GM12878 (cell line): ENCODE measurements around the gene LLCFC1. TPM values are rescaled to one million over a fixed set of nuclear protein-coding genes. Genes with fewer than 3 reads are reported as not detected.

ENCODE experiments used
- ATAC-seq: fragments of 200-7000 bp; cut with Tn5 transposase; 3 replicates; pipeline ENCODE4 v1.9.1; 2020; ENCODE audit warnings: mild to moderate bottlenecking, moderate library complexity
- BruUV-seq: library from RNA; stranded (reverse); fragments of 400-500 nt; replicated peaks from 2 replicates; lab custom pipeline; 2021; lab: Mats Ljungman, UMichigan
- CTCF ChIA-PET: fragments of 300-600 bp; sonication (Branson Sonifier 250); formaldehyde crosslinking; extraction: SDS; loops from one replicate; lab custom pipeline; 2021; ENCODE audit warnings: inconsistent platforms; lab: Yijun Ruan, JAX
- POLR2A ChIA-PET: fragments of 350-600 bp; formaldehyde crosslinking; extraction: SDS; loops from one replicate; lab custom pipeline; 2021; ENCODE audit warnings: inconsistent platforms; lab: Charles Lee
- RAD21 ChIA-PET: fragments of 300-600 bp; sonication (Branson Sonifier 250); formaldehyde crosslinking; loops from one replicate; lab custom pipeline; 2023; ENCODE audit warnings: antibody characterized with exemption; ENCODE audit not compliant: unreplicated experiment; lab: Charles Lee
- SMC1A ChIA-PET: fragments of 300-600 bp; sonication (Branson Sonifier 250); formaldehyde crosslinking; loops from one replicate; lab custom pipeline; 2023; ENCODE audit not compliant: unreplicated experiment, uncharacterized antibody; lab: Charles Lee
- DNase-seq: peaks from one replicate; pipeline ENCODE4 v3.0.0-alpha.2; 2011; ENCODE audit warnings: low read depth, low spot score
- FAIRE-seq: peaks from 3 replicates; lab custom pipeline; 2011; peaks lifted over from hg19 to GRCh38; lab: Jason Lieb, UNC
- H2AFZ ChIP-seq: 2 replicates; pipeline ENCODE4 v1.6.0; 2011; ENCODE audit warnings: low read depth, low read length, control low read depth; ENCODE audit not compliant: control insufficient read depth
- H3K27ac ChIP-seq: 2 replicates; pipeline ENCODE4 v1.5.1; 2011; ENCODE audit warnings: control low read depth; ENCODE audit not compliant: control insufficient read depth, insufficient read depth
- H3K27me3 ChIP-seq, 2 experiments: replicated peaks in 1 of 2; 2 replicates each; pipeline versions ENCODE4 v1.6.0 to v1.6.1; 2011; ENCODE audit warnings: low read length in 1 of 2; ENCODE audit not compliant: control insufficient read depth in 2 of 2, insufficient read depth in 2 of 2
- H3K36me3 ChIP-seq, 2 experiments: 2 replicates each; pipeline ENCODE4 v1.5.1; 2011; ENCODE audit warnings: low read length in 1 of 2; ENCODE audit not compliant: control insufficient read depth in 2 of 2, insufficient read depth in 2 of 2
- H3K4me1 ChIP-seq: 2 replicates; pipeline ENCODE4 v1.6.1; 2011; ENCODE audit warnings: mild to moderate bottlenecking, low read length, moderate library complexity, mixed read lengths; ENCODE audit not compliant: control insufficient read depth, insufficient read depth
- H3K4me2 ChIP-seq: 2 replicates; pipeline ENCODE4 v1.6.0; 2011; ENCODE audit warnings: control low read depth; ENCODE audit not compliant: control insufficient read depth, insufficient read depth
- H3K4me3 ChIP-seq: fragments of 200-600 bp; sonication (generic); 2 replicates; pipeline ENCODE4 v1.5.1; 2016
- H3K79me2 ChIP-seq: 2 replicates; pipeline ENCODE4 v1.6.0; 2011; ENCODE audit warnings: low read length; ENCODE audit not compliant: control insufficient read depth, insufficient read depth
- H3K9ac ChIP-seq: 2 replicates; pipeline ENCODE4 v1.8.0; 2011; ENCODE audit warnings: low read length, control low read depth, mixed read lengths; ENCODE audit not compliant: control insufficient read depth, insufficient read depth
- H3K9me3 ChIP-seq: replicated peaks from 3 replicates; pipeline ENCODE4 v1.5.1; 2011; ENCODE audit warnings: mild to moderate bottlenecking, low read length; ENCODE audit not compliant: control insufficient read depth, insufficient read depth
- H4K20me1 ChIP-seq: 2 replicates; pipeline ENCODE4 v1.6.0; 2011; ENCODE audit not compliant: control insufficient read depth, insufficient read depth
- ATF3 ChIP-seq: IDR thresholded peaks from 2 replicates; pipeline ENCODE4 v1.6.1; 2011; ENCODE audit warnings: low read depth, mild to moderate bottlenecking, low read length, moderate library complexity, borderline replicate concordance; ENCODE audit errors: extremely low read depth
- ATF7 ChIP-seq: fragments of 450-650 bp; IDR thresholded peaks from 2 replicates; pipeline ENCODE4 v1.6.1; 2016; ENCODE audit warnings: low read depth, mild to moderate bottlenecking
- CBX3 ChIP-seq: fragments of 200-600 bp; sonication (generic); IDR thresholded peaks from 2 replicates; pipeline ENCODE4 v1.6.1; 2016; ENCODE audit warnings: low read depth, borderline replicate concordance
- EED ChIP-seq: sonication (generic); IDR thresholded peaks from 2 replicates; pipeline ENCODE4 v1.6.1; 2016; ENCODE audit warnings: antibody characterized with exemption, low read depth
- GATAD2B ChIP-seq: fragments of 450-650 bp; conservative IDR thresholded peaks from 2 replicates; pipeline ENCODE4 v1.6.1; 2017; ENCODE audit warnings: low read depth, mild to moderate bottlenecking, moderate library complexity
- NBN ChIP-seq: fragments of 450-650 bp; IDR thresholded peaks from 2 replicates; pipeline ENCODE4 v1.6.1; 2016
- TARDBP ChIP-seq: IDR thresholded peaks from 2 replicates; pipeline ENCODE4 v1.6.1; 2016; ENCODE audit warnings: borderline replicate concordance
- WGBS: methylation state at CpG from one replicate; pipeline ENCODE4 v1.1.6; 2016; ENCODE audit warnings: low lambda C conversion rate; ENCODE audit not compliant: insufficient replicate concordance, insufficient coverage; ENCODE audit errors: missing lambda C conversion rate; 5-methylcytosine and 5-hydroxymethylcytosine counted together
- in situ Hi-C: fragments of 300-500 bp; cut with MboI; formaldehyde crosslinking; loops from 9 replicates; pipeline ENCODE4 v1.14.3; 2018; ENCODE audit warnings: mixed read lengths
- intact Hi-C: fragments of 100-400 bp; cut with micrococcal nuclease; formaldehyde crosslinking; loops from one replicate; pipeline ENCODE4 v1.14.2; 2022; ENCODE audit not compliant: unreplicated experiment
- polyA plus RNA-seq, 11 experiments: library from polyadenylated mRNA; depleted of rRNA in 4 of 11; unstranded in 6 of 11; stranded (reverse) in 5 of 11; fragments of >200 nt; fragmentation: Nextera tagmentation in 4 of 11; fragmentation: Illumina TruSeq in 1 of 11; extraction: Ambion mirVana in 4 of 11; extraction: Trizol in 1 of 11; gene quantifications; 1 replicate in 1 of 11; 2 replicates in 10 of 11; pipeline versions ENCODE4 v1.2.1 to v1.2.3, GENCODE V29; 2011 to 2016; ENCODE audit warnings: inconsistent platforms in 2 of 11, missing spikeins in 2 of 11, low read depth in 1 of 11
- total RNA-seq, 4 experiments: library from RNA; depleted of rRNA in 3 of 4; stranded (reverse); fragments of >200 nt in 3 of 4; fragmentation: Illumina TruSeq in 1 of 4; extraction: Trizol in 1 of 4; gene quantifications; 2 replicates each; pipeline versions ENCODE4 v1.2.1 to v1.2.3, GENCODE V29; 2013 to 2021

The LLCFC1 gene
- total and polyA plus RNA-seq, 10 of the 15 experiments (the other 5 are each of a cell fraction or from before 2014, with no cell fraction given) = not detected

GRCh38 chr7:142984297-142984696 is 45.0 kb downstream of the LLCFC1 start:
- Histone ChIP-seq H3K9me3 (no peaks in the 10 kb centered on the region), H3K4me2 (no peak overlapping the region), H3K9ac (no peak overlapping the region), H3K79me2 (no peaks in the 10 kb centered on the region), H2AFZ (no peak overlapping the region), H3K27me3 (no peaks in the 10 kb centered on the region), H3K4me3 (no peak overlapping the region), H4K20me1 (no peaks in the 10 kb centered on the region), H3K36me3 (no peaks in the 10 kb centered on the region), H3K4me1 (no peaks in the 10 kb centered on the region), H3K27ac (no peak overlapping the region)
- ChIA-PET SMC1A (no interaction called here), CTCF (interaction anchor here (0.5 to 2.1 kb wide), 4 partner anchors 15 to 396 kb away, joined by 3 to 5 read pairs (median 3); no protein-coding TSS in a partner anchor), POLR2A (no interaction called here), RAD21 (no interaction called here)
- FAIRE-seq (no peak), ATAC-seq (no peak), DNase-seq (no peak)
- no TSS peak for BruUV-seq
- WGBS = 0% methylated on average over 1 of the region's 1 CpG
- intact Hi-C loops (no loop called here), in situ Hi-C loops (no loop called here)
- TF ChIP-seq TARDBP (no peak), EED (no peak), GATAD2B (no peak), NBN (no peak), ATF3 (no peak), CBX3 (no peak), ATF7 (no peak)

Other genes with a start within 250 kb of the LLCFC1 start
Only the 7 nearest of the 10 such genes appear.
- not detected in 2 replicates for gene PRSS2, start 168.5 kb upstream of the LLCFC1 start, total RNA-seq (2014; rRNA removed)
- not detected in 2 replicates for gene PRSS2, start 168.5 kb upstream of the LLCFC1 start, total RNA-seq (2014; rRNA removed; fragmentation: Illumina TruSeq; extraction: Trizol)
- 28.8 and 35.7 TPM in 2 replicates for gene PRSS2, start 168.5 kb upstream of the LLCFC1 start, total RNA-seq (2021)
- gene PRSS2, start 168.5 kb upstream of the LLCFC1 start, polyA plus RNA-seq (2011; rRNA removed) = 0.41 TPM in 1 of 2 replicates, not detected in the other
- not detected in 2 replicates for gene PRSS2, start 168.5 kb upstream of the LLCFC1 start, polyA plus RNA-seq (2014; fragmentation: Illumina TruSeq; extraction: Trizol)
- gene PRSS2, start 168.5 kb upstream of the LLCFC1 start, polyA plus RNA-seq (2014; fragmentation: Nextera tagmentation; extraction: Ambion mirVana) = not detected
- gene PRSS2, start 168.5 kb upstream of the LLCFC1 start, polyA plus RNA-seq (2014; rRNA removed) = 0.28 TPM in 1 of 2 replicates, not detected in the other
- gene PRSS2, start 168.5 kb upstream of the LLCFC1 start, polyA plus RNA-seq (2016; fragmentation: Nextera tagmentation; extraction: Ambion mirVana) = under 1 TPM in 1 of 2 experiments, not detected in 1; 0.21 TPM
- gene EPHB6, start 84.4 kb upstream of the LLCFC1 start, total RNA-seq (2014; rRNA removed) = 0.34 TPM in 1 of 2 replicates, not detected in the other
- gene EPHB6, start 84.4 kb upstream of the LLCFC1 start, total RNA-seq (2014; rRNA removed; fragmentation: Illumina TruSeq; extraction: Trizol) = 0.22 TPM in 1 of 2 replicates, not detected in the other
- 0.41 and 0.93 TPM in 2 replicates for gene EPHB6, start 84.4 kb upstream of the LLCFC1 start, total RNA-seq (2021)
- 0.49 and 1.3 TPM in 2 replicates for gene EPHB6, start 84.4 kb upstream of the LLCFC1 start, polyA plus RNA-seq (2011; rRNA removed)
- gene EPHB6, start 84.4 kb upstream of the LLCFC1 start, polyA plus RNA-seq (2014; fragmentation: Illumina TruSeq; extraction: Trizol) = 0.06 TPM in 1 of 2 replicates, not detected in the other
- under 1 TPM in 1 of 2 experiments, not detected in 1; 0.11 TPM for gene EPHB6, start 84.4 kb upstream of the LLCFC1 start, polyA plus RNA-seq (2014; fragmentation: Nextera tagmentation; extraction: Ambion mirVana)
- 0.68 and 0.88 TPM in 2 replicates for gene EPHB6, start 84.4 kb upstream of the LLCFC1 start, polyA plus RNA-seq (2014; rRNA removed)
- gene EPHB6, start 84.4 kb upstream of the LLCFC1 start, polyA plus RNA-seq (2016; fragmentation: Nextera tagmentation; extraction: Ambion mirVana) = under 1 TPM in 1 of 2 experiments, not detected in 1; 0.47 TPM
- gene TRPV6, start 53.7 kb upstream of the LLCFC1 start, total RNA-seq (2014; rRNA removed) = not detected in 2 replicates
- gene TRPV6, start 53.7 kb upstream of the LLCFC1 start, total RNA-seq (2014; rRNA removed; fragmentation: Illumina TruSeq; extraction: Trizol) = not detected in 2 replicates
- not detected in 2 replicates for gene TRPV6, start 53.7 kb upstream of the LLCFC1 start, total RNA-seq (2021)
- gene TRPV6, start 53.7 kb upstream of the LLCFC1 start, polyA plus RNA-seq (2011; rRNA removed) = not detected in 2 replicates
- not detected in 2 replicates for gene TRPV6, start 53.7 kb upstream of the LLCFC1 start, polyA plus RNA-seq (2014; fragmentation: Illumina TruSeq; extraction: Trizol)
- gene TRPV6, start 53.7 kb upstream of the LLCFC1 start, polyA plus RNA-seq (2014; fragmentation: Nextera tagmentation; extraction: Ambion mirVana) = not detected
- gene TRPV6, start 53.7 kb upstream of the LLCFC1 start, polyA plus RNA-seq (2014; rRNA removed) = not detected in 2 replicates
- not detected for gene TRPV6, start 53.7 kb upstream of the LLCFC1 start, polyA plus RNA-seq (2016; fragmentation: Nextera tagmentation; extraction: Ambion mirVana)
- gene TRPV5, start 5.7 kb upstream of the LLCFC1 start, total RNA-seq (2014; rRNA removed) = not detected in 2 replicates
- gene TRPV5, start 5.7 kb upstream of the LLCFC1 start, total RNA-seq (2014; rRNA removed; fragmentation: Illumina TruSeq; extraction: Trizol) = not detected in 2 replicates
- not detected in 2 replicates for gene TRPV5, start 5.7 kb upstream of the LLCFC1 start, total RNA-seq (2021)
- not detected in 2 replicates for gene TRPV5, start 5.7 kb upstream of the LLCFC1 start, polyA plus RNA-seq (2011; rRNA removed)
- gene TRPV5, start 5.7 kb upstream of the LLCFC1 start, polyA plus RNA-seq (2014; fragmentation: Illumina TruSeq; extraction: Trizol) = not detected in 2 replicates
- gene TRPV5, start 5.7 kb upstream of the LLCFC1 start, polyA plus RNA-seq (2014; fragmentation: Nextera tagmentation; extraction: Ambion mirVana) = not detected
- gene TRPV5, start 5.7 kb upstream of the LLCFC1 start, polyA plus RNA-seq (2014; rRNA removed) = not detected in 2 replicates
- gene TRPV5, start 5.7 kb upstream of the LLCFC1 start, polyA plus RNA-seq (2016; fragmentation: Nextera tagmentation; extraction: Ambion mirVana) = not detected
- 0.05 TPM in 1 of 2 replicates, not detected in the other for gene KEL, start 22.9 kb downstream of the LLCFC1 start, total RNA-seq (2014; rRNA removed)
- 0.14 and 0.31 TPM in 2 replicates for gene KEL, start 22.9 kb downstream of the LLCFC1 start, total RNA-seq (2014; rRNA removed; fragmentation: Illumina TruSeq; extraction: Trizol)
- 0.28 and 1.7 TPM in 2 replicates for gene KEL, start 22.9 kb downstream of the LLCFC1 start, total RNA-seq (2021)
- 0.12 and 0.13 TPM in 2 replicates for gene KEL, start 22.9 kb downstream of the LLCFC1 start, polyA plus RNA-seq (2011; rRNA removed)
- gene KEL, start 22.9 kb downstream of the LLCFC1 start, polyA plus RNA-seq (2014; fragmentation: Illumina TruSeq; extraction: Trizol) = 0.10 TPM in 1 of 2 replicates, not detected in the other
- gene KEL, start 22.9 kb downstream of the LLCFC1 start, polyA plus RNA-seq (2014; fragmentation: Nextera tagmentation; extraction: Ambion mirVana) = under 1 TPM; 0.15 to 0.68 TPM
- gene KEL, start 22.9 kb downstream of the LLCFC1 start, polyA plus RNA-seq (2014; rRNA removed) = 0.05 and 0.18 TPM in 2 replicates
- under 1 TPM in 1 of 2 experiments, not detected in 1; 0.73 TPM for gene KEL, start 22.9 kb downstream of the LLCFC1 start, polyA plus RNA-seq (2016; fragmentation: Nextera tagmentation; extraction: Ambion mirVana)
- not detected in 2 replicates for gene OR9A2, start 87.6 kb downstream of the LLCFC1 start, total RNA-seq (2014; rRNA removed)
- not detected in 2 replicates for gene OR9A2, start 87.6 kb downstream of the LLCFC1 start, total RNA-seq (2014; rRNA removed; fragmentation: Illumina TruSeq; extraction: Trizol)
- not detected in 2 replicates for gene OR9A2, start 87.6 kb downstream of the LLCFC1 start, total RNA-seq (2021)
- gene OR9A2, start 87.6 kb downstream of the LLCFC1 start, polyA plus RNA-seq (2011; rRNA removed) = not detected in 2 replicates
- gene OR9A2, start 87.6 kb downstream of the LLCFC1 start, polyA plus RNA-seq (2014; fragmentation: Illumina TruSeq; extraction: Trizol) = not detected in 2 replicates
- gene OR9A2, start 87.6 kb downstream of the LLCFC1 start, polyA plus RNA-seq (2014; fragmentation: Nextera tagmentation; extraction: Ambion mirVana) = not detected
- not detected in 2 replicates for gene OR9A2, start 87.6 kb downstream of the LLCFC1 start, polyA plus RNA-seq (2014; rRNA removed)
- not detected for gene OR9A2, start 87.6 kb downstream of the LLCFC1 start, polyA plus RNA-seq (2016; fragmentation: Nextera tagmentation; extraction: Ambion mirVana)
- gene OR6V1, start 112.9 kb downstream of the LLCFC1 start, total RNA-seq (2014; rRNA removed) = not detected in 2 replicates
- gene OR6V1, start 112.9 kb downstream of the LLCFC1 start, total RNA-seq (2014; rRNA removed; fragmentation: Illumina TruSeq; extraction: Trizol) = not detected in 2 replicates
- not detected in 2 replicates for gene OR6V1, start 112.9 kb downstream of the LLCFC1 start, total RNA-seq (2021)
- gene OR6V1, start 112.9 kb downstream of the LLCFC1 start, polyA plus RNA-seq (2011; rRNA removed) = not detected in 2 replicates
- gene OR6V1, start 112.9 kb downstream of the LLCFC1 start, polyA plus RNA-seq (2014; fragmentation: Illumina TruSeq; extraction: Trizol) = not detected in 2 replicates
- not detected for gene OR6V1, start 112.9 kb downstream of the LLCFC1 start, polyA plus RNA-seq (2014; fragmentation: Nextera tagmentation; extraction: Ambion mirVana)
- gene OR6V1, start 112.9 kb downstream of the LLCFC1 start, polyA plus RNA-seq (2014; rRNA removed) = not detected in 2 replicates
- gene OR6V1, start 112.9 kb downstream of the LLCFC1 start, polyA plus RNA-seq (2016; fragmentation: Nextera tagmentation; extraction: Ambion mirVana) = not detected